Spleen (tissue), 7 donors: ENCODE results near the gene CPED1.

Experiments used
- CTCF ChIP-seq, 11 experiments: fragments of 200-600 bp in 7 of 11; fragments of 450-650 bp in 4 of 11; sonication (generic) in 4 of 11; IDR thresholded peaks in 8 of 11; conservative IDR thresholded peaks in 3 of 11; 1 replicate in 7 of 11; 2 replicates in 4 of 11; pipeline versions ENCODE4 v1.4.0 to v1.8.0; 2016 to 2021; ENCODE audit warnings: antibody characterized with exemption in 11 of 11, inconsistent platforms in 4 of 11, mild to moderate bottlenecking in 1 of 11
- POLR2A ChIP-seq, 3 donors: fragments of 450-650 bp; IDR thresholded peaks; one replicate each; pipeline ENCODE4 v1.5.1; 2017; ENCODE audit warnings: antibody characterized with exemption in 3 of 3, mild to moderate bottlenecking in 1 of 3
- POLR2AphosphoS5 ChIP-seq, 3 donors: sonication (generic); formaldehyde crosslinking; IDR thresholded peaks; one replicate each; pipeline ENCODE4 v1.5.1; 2017; ENCODE audit warnings: antibody characterized with exemption in 3 of 3
- donor health status: DM: no; HTN: no; CAD: no; lungs with moderate emphysema.
- donor health status: DM: no; HTN: no; CAD: no.
- donor health status: DM: no; HTN: no; CAD: no.

GRCh38 chr7:121023683-121024511, 35.4 kb downstream of the CPED1 start:
- TF ChIP-seq POLR2A (IDR thresholded peaks at IDR 0.05) (no peak), CTCF (IDR thresholded peaks at IDR 0.05 in 8 of 11, conservative IDR thresholded peaks at IDR 0.05 in 3 of 11) (no peak), POLR2AphosphoS5 (IDR thresholded peaks at IDR 0.05) (no peak)
